Germinal center (tissue), 1 donor: ENCODE results near the gene CACNA1E.

ENCODE experiments used
- DNase-seq: peaks from one replicate; pipeline ENCODE4 v3.0.0; 2012; ENCODE audit warnings: mixed read lengths, low spot score

Gene CACNA1E

DNA sequence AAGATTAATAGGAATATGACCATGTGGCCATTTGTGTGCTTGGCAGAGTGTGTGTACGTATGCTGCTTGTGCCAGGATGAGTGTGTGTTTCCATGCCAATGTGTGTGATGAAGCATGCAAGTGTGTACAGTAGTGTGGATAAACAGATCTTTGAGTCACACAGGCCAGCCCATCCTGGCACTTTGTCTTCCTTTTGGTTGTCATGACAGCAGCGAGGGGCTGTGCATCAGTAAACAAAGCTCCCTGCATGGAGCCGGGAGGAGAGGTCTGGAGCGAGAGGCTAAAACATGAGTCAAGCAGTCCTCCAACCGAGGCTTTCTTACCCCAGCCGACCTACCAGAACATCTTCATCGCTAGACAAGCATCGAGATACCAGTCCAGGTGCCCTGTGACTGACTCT is 221.2 kb downstream of the CACNA1E start:
- DNase-seq, result no peak

DNA sequence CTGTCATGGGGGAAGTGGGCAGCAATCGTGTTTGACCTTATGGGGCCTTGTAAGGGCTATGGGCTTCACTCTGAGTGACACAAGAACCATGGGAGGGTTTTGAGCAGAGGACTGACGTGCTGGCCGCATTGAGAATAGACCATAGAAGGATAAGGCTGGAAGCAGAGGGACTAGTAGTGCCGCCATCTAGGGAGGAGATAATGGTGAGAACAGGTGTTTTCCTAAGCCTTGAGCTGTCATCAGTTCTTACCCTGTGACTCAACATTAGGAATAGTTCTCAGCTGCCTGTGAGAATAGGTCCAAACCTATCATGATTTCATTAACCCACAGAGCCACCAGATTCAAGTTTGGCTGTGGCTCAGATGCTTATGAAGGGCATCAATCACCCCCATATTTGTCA is 228.5 kb downstream of the CACNA1E start:
- DNase-seq, result no peak

DNA sequence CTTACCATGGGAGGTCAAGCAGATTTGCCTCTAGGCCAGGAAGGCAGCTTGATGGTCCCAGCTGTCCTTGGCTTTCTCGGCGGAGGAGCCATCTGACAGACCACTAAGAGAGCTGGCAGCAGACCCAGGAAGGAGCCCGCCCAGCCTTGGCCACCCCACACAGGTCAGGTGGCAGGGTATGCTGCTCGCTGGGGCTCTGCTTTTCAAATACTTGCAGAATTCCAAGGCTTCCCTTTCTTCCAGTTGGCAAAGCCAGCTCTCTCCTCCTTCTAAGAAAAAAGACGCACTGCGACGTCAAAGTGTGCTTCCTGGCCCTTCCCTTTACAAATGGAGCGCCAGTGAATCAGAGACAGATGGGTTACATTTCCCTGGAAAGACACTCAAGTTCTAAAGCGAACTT is 229.4 kb downstream of the CACNA1E start:
- DNase-seq, result no peak

DNA sequence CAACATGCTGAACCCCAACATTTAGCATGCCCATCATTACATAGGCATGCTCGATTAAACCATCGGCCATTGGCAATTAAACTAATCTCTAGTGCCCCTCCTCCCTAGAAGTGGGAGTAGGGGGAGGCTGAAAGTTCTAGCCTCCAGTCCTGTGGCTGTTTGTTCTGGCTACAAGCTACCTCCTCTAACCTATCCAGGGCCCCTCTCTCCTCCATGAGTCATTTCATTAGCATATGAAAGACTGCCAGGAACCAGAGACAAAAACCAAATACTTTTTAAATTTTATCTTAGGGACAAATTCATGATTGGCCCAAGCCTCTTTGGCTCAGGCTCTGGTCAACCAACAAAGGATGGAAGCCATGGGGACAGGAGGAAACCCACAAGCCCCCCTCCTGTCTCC is 231.1 kb downstream of the CACNA1E start:
- DNase-seq, result no peak

DNA sequence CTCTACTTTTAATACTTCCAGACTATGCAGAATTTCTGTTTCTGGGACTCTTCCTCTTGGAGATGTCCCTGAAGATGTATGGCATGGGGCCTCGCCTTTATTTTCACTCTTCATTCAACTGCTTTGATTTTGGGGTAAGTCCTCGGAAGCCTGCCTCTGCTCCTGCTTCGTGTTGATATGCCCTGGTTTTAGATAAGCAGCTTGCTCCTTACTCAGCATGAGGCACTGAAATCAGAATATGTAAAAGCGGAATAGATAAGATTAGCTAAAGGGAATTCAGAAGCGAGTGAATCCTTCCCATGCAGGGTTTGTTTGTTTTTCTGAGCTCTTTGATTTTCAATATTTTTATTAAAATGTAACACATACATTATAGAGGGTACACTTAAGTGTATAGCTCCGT is 234.7 kb downstream of the CACNA1E start:
- DNase-seq, result no peak

DNA sequence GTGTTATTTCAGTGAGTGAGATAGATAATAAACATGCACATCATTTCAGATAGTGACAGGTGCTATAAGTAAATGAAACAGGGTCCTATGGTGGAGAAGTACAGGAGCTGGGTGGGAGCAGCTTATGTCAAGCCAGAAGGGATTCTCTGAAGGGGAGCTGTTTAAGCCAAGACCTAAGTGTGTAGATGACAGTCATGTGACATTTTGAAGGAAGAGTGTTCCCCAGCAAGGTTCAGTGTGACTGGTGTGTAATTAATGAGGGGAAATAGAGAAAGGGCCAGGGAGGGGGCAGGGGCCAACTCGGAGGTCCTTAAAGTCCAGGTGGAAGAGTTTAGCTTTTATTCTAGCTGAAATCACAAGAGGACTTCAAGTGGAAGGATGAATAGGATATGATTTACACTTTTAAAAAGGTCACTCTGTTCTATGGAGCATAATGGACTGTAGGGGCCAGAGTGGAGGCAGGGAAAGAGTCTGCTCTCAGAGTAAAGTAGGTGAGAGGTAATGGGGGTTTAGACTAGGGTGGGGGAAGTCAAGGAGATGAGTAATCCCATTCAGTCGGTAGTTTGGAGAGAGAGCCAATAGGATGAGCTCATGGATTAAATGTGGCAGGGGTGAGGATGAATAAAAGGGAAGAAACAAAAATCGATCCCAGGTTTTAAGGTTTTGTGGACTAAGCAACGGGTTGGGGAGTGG is 243.1 kb downstream of the CACNA1E start:
- no peak for DNase-seq

DNA sequence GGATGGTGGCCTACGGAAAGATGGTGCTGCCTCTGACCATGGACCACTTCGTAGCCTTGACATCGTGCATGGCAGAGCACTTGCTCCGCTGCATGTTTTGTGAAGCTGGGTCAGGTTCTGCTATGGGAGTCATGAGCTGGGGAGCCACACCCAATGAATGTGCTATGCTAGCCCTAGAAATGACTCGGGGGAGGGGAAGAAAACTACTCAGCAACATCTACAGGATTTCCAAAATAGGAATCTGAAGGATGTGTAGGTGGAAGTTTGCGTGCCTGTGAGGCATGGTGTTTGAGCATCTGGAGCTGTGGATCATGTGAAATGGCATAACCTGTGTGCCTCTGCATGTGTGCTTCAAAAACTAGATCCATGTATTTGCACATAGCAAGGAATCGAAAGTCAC is 247.3 kb downstream of the CACNA1E start:
- DNase-seq, result no peak

DNA sequence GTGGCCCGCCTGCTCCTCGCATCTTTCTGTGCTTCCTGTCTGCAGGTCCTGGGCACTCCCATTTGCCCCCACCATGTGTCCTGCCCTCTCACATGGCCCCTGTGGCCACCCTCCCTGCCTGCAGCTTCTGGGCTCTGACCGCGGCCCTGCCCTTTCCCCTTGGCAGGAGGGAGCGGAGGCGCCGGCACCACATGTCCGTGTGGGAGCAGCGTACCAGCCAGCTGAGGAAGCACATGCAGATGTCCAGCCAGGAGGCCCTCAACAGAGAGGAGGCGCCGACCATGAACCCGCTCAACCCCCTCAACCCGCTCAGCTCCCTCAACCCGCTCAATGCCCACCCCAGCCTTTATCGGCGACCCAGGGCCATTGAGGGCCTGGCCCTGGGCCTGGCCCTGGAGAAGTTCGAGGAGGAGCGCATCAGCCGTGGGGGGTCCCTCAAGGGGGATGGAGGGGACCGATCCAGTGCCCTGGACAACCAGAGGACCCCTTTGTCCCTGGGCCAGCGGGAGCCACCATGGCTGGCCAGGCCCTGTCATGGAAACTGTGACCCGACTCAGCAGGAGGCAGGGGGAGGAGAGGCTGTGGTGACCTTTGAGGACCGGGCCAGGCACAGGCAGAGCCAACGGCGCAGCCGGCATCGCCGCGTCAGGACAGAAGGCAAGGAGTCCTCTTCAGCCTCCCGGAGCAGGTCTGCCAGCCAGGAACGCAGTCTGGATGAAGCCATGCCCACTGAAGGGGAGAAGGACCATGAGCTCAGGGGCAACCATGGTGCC is 249.1 kb downstream of the CACNA1E start:
- no peak for DNase-seq

DNA sequence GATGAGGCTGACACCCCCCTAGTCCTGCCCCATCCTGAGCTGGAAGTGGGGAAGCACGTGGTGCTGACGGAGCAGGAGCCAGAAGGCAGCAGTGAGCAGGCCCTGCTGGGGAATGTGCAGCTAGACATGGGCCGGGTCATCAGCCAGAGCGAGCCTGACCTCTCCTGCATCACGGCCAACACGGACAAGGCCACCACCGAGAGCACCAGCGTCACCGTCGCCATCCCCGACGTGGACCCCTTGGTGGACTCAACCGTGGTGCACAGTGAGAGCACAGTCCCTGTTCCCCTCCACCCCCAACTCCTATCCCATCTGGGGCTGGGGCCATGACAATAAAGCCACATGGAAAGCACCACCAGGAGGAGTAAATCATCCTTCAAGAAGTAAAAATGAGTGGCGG is 250.2 kb downstream of the CACNA1E start:
- DNase-seq, result no peak

DNA sequence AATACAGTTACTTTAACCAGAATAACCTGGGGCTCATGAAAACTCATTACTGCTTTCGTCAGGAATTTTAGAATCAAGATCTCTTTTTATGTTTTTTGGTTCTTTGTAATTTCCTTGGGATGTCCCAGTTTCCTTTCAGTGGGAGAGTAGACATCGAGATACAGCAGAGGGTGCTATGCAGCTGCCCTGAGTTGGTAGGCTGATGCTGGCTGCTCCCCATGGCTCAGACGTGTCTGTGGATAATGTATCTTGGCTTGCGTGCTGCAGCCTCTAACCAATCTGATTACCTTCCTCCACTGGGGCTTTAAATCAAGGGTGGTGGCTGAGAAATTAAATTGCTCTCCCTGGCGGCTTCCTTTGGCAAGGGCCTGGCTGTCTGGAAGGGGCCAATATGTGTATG is 253.7 kb downstream of the CACNA1E start:
- DNase-seq, result no peak

DNA sequence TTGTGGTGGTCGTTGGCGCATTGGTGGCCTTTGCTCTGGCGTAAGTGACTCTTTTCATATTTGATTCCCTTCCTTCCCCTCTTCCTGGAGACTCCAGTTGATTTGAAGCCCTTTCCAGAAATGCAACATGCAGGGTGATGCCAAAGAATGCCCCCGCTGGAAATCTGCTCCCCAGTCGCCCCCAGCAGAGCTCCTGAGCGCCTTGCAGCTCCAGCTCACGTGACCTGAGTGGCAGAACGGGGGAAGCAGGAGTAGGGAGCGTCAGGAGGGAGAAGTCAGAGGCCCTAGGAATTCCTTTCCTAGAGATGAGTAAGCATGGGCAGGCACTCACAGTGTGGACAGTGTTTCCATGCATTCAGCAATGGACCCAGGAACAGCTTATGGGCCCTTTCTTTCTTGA is 255.9 kb downstream of the CACNA1E start:
- DNase-seq, result no peak

DNA sequence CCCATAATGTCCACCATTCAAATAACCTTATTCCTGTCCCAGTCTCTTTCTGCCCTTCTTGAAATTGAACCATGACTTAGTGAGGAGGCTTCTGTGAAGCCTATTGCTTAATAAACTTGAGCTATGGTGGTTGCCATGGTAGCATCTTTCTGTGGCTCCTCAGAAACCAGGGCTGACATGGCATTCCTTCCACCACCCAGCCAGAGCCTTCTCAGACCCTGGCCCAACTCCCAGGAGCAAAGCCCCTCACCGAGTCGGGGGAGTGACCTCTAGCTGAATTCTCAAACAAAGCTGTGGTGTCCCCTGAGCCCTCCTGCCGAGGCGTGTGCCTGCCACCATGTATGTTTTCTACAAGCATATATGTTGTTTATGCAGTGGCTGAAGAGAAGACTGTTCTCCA is 259.1 kb downstream of the CACNA1E start:
- DNase-seq, result no peak

DNA sequence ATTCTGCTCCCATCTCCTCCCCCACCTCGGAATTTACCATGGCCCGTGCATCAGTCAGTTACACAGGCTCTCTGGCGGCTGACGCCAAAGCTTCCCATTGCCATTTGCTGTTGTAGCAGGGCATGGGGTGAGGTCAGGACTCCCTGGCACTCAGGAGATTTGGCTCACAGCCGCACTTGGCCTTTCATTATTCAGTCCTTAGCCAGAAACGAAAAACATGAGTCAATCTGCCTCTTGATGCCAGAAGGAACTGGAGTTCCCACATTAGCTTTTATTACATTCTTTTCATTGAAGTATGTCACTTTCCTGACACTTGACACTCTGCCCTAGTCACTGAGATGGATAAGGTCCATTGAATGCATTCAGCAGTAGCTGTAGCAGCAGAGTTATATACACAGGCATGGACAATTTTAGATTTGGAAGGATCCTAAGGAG is 260.6 kb downstream of the CACNA1E start:
- no peak for DNase-seq

DNA sequence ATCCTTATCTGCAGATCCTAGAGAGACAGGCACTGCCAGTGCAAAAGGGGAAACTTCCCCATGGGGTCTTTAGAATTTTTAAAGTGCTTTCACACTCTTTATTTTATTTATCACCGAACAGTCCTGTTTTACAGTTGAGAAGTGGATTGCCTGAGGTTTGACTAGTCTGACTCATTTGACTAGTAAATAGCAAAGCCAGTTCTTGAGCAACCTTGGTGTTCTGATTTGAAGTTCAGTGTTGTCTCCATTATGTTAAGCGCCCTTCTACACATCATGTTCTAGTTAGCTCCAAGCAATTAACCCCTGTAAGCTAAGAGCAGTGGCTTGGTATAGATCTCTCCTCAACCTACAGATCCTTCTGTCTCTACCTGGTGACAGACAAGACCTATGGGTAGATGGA is 262.9 kb downstream of the CACNA1E start:
- DNase-seq, result no peak

DNA sequence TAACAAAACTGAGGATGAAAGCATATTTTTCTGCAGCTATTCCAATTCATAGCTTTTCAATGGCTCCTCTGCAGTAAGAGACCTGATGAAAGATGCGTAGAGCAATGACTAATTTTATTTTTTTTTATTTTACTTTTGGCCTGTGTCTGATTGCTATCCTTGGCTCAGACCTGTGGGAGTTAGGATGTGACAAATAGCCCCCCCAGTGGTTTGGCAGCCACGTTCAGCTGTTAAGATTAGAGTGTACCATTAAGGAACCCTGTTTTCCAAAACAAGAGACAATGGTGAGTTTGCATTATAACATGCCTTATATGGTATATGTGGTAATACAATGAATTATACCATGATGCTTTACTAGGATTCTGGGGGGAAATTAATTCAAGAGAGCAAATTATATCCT is 264.7 kb downstream of the CACNA1E start:
- no peak for DNase-seq

DNA sequence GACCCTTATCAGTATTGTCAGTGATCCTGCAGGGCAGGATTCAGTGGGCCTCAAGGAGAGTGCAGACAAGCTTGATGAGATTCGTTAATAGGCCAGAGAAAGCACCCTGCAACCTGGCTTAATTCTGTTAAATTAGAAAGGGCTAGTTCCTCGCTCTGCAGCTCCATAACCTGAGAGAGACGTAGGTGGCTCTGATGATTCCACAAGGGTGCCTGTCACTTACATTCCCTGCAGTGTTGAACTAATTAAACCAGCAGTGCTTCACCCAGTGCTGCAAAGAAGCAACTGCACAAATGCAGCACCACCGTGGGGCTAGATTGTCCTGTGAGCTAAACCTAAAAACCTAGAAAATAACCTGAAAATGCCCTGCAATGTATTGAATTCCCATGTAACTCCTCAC is 270.8 kb downstream of the CACNA1E start:
- no peak for DNase-seq

DNA sequence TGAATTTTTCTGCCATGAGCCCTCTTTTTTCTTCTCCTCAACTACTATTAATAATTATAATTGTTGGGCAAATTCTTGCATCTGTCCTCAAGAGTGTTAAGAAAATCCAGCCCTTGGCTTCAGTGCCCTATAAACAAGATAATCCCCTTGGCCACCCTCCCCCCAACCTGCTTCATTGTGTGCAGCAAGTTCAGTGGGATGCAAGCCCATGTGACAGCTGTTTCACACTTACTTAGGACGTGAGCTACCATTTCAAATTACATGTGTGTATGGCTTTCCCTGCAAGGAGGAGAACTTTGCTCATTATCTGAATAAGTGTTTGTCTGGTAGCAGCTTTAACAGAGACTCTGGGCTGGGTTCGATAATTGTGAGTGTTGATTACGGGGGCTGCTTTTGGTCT is 276.2 kb downstream of the CACNA1E start:
- DNase-seq, result no peak

DNA sequence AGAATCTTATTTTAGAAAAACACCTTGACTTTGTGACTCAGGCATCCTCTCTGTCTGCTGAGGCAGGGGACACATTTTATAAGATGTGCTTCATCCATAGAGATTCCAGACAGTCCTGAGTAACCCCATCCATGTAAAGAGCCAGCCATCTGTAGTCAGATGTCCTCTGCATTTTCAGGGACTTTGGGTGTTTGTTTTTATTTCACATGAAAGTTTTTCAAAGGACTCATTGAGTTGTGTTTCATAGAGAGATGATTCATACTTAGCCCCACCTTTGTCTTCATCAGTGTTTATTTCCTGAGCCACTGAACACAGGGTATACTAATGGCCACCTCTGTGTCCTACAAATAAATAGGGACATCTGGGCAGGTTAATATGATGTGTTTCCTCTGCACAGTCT is 280.4 kb downstream of the CACNA1E start:
- DNase-seq, result no peak

DNA sequence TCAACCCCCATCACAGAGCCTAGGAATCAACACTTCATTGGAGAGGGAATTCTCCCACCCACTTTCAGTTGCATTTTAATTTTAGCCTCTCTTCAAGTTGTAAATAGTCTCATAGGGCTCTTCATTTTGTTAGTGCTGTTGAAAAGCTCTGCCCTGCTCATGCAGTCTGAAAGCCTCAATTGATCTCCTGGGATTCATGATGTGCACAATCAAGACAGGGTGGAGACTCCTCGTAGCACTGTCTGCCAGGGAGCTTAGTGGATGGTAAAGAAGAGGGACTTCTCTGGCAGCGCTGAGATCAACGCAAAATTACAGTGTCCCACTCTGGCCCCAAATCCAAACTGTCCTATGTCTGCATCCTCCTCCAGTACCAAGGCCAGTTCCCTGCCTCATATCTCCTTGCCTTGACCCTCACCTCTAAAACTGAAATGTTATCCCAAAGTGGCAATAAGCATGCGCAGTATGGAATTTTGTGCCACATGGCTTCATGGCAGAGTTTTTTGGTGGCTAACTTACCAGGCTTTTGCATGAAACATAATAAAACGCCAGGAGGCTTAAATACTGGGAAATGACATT is 282.2 kb downstream of the CACNA1E start:
- DNase-seq, result no peak

DNA sequence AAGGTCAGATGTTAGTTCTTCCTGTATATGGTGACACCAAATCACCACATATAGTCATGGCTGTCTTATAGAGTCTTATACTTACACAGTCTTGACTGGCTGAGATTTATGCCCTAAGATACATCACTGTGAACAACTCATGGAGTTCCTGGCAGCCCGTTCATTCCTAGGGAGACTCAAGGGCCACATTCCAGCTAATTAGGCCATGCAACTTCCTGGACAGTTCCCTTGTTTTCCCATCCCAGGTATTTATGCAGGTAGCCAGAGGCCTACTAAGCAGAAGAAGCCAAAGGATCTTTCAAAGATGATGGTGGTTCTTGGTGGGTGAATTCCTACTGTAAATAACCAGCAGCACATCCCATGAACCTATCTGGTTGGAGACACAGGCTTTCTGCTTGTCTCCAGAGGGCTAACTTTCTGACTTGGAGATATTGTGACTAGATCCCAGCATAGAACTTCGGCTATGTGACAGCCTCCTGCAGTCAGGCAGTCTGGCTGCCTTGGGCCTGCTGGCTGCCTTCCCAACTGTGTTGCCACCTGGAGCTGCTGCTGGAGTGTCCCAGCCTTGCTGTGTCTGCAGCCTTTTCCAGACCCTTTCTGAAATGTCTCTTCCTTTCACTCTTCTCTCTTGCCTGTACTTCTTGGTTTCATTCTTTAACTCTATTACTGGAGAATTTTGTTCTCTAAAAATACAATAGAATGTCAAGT is 283.8 kb downstream of the CACNA1E start:
- no peak for DNase-seq

DNA sequence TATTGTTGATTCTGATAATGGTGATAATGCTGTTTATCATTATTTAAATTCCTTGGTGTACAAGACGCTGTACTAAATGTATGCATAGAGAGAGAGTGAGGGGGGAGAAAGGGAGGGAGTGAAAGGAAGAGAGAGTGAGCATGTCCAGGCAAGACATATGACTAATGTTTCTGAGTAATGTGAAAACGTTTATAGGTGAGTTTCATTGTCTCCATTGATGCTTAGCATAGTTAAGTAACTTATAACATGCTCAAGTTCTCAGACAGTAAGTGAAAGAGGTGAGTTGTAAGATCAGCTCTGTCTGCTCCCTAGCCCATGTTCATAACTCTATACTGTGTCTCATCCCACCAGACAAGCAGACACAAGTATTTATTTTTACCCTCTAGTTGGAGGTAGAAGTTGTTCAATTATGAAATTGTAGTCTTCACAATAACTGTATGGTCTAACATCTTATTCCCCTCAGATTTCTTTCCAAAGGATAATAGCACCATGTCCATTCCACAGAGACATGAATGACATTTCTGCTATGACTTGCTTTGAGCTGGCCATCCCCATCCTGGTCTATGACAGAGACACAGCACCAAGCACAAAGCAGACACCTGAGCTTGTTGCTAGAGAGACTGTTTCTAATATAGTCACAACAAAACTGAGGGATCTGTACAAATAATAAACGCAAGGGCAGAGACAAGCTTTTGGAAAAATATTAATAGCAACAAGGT is 285.1 kb downstream of the CACNA1E start:
- no peak for DNase-seq

DNA sequence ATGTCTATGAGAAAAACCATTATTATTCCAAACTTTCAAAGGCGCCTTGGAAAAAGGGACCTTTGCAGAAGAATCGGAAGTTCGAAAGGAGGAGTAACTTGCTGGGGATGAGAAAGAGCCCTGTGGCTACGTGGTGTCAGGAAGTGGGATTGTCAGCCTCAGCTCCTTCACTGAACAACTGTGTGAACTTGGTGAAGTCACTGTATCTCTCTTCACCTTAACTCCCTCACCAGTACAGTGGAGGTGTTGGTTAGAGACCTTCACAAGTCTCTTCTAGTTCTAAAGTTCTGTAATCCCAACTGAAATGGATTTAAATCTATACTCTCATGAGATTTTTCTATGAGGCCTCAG is 285.6 kb downstream of the CACNA1E start:
- DNase-seq, result no peak
